ENCODE results near the gene GZMA. TPM values are rescaled to one million over a fixed set of nuclear protein-coding genes. Genes with fewer than 3 reads are reported as not detected.

The GZMA gene
- total RNA-seq: not detected

DNA sequence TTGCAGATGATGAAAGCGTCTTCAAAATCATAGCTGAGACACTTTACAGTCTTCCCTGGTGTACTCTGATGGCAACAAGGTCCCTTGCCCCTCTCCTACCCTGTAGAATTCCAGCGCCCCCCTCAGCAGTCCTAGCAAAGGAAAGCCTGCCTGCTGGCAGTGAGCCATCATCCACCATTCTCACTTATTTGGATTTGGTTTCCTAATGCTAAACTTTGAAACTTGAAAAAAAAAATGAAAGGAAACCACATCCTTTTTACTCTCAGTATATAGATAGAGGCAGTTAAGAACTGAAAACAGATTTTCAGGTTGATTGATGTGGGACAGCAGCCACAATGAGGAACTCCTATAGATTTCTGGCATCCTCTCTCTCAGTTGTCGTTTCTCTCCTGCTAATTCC, at the start of gene GZMA:
Gene GZMA, plus strand, starts transcription at position 299 of the 400 bp plus-strand sequence. Its CDS starts 37 bp downstream, at position 336.

Other genes with a start within 250 kb of the GZMA start
- not detected for gene ESM1, start 117.1 kb upstream of the GZMA start, total RNA-seq
- not detected for gene GZMK, start 78.4 kb upstream of the GZMA start, total RNA-seq
- 10 to 100 TPM; 47.5 to 67.3 TPM for gene GPX8, start 57.5 kb downstream of the GZMA start, total RNA-seq
- gene CDC20B, start 70.5 kb downstream of the GZMA start, total RNA-seq: not detected
- gene MCIDAS, start 124.7 kb downstream of the GZMA start, total RNA-seq: 1 to 10 TPM in 1 of 2 donors, not detected in 1; 1.0 TPM
- gene CCNO, start 131.0 kb downstream of the GZMA start, total RNA-seq: 1 to 10 TPM in 1 of 2 donors, not detected in 1; 1.4 TPM
- gene DHX29, start 205.0 kb downstream of the GZMA start, total RNA-seq: 10 to 100 TPM; 25.5 to 31.3 TPM
- 100 to 1,000 TPM in 1 of 2 donors, 10 to 100 TPM in 1; 79.8 to 110 TPM for gene MTREX, start 205.3 kb downstream of the GZMA start, total RNA-seq

Data from melanocyte of skin (primary cell).